Measurements from ENCODE around the gene ABCA13.

DNA sequence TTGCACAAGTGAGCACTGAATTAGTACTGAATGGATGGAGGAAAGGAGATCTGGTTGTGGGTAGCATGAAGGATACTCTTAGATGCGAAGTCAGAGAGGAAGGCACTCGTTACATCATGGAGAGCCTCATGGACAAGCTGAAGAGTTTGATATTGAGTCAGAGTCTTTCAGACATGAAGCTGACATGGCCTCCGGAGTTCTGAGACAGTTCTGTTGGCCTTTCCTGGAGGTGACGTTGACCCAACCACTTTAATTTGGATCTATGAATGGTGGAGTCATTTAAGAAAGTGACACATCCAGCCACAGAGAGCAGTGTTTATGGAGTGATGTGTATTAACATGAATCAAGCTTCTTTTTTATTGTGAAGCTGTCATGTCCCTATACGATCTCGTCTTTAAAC lies 466.8 kb downstream of the ABCA13 start:
- TF ChIP-seq POLR2A (IDR thresholded peaks at IDR 0.05; ENCODE audit: low read depth, low read length) (no peak), TAF1 (IDR thresholded peaks at IDR 0.05; ENCODE audit: borderline replicate concordance, low read depth, low read length) (no peak), POLR2AphosphoS5 (IDR thresholded peaks at IDR 0.05; ENCODE audit: low read depth, low read length) (no peak)

All from GM12892 (cell line).